Measurements from ENCODE around the gene FXR2. TPM values are rescaled to one million over a fixed set of nuclear protein-coding genes. Genes with fewer than 3 reads are reported as not detected.
"Not testable (repeated sequence)": the region's sequence is repeated elsewhere in the genome, so short reads cannot be mapped to it uniquely, and the experiment has no call there.

Gene FXR2
- total and polyA plus RNA-seq, 2 donors, result 26.2 to 38.5 TPM

- Histone ChIP-seq H3K36me3 (ENCODE audit: insufficient read depth) (no peaks in the 10 kb centered on the region), H3K4me3 (ENCODE audit: low read depth, low read length) (no peak overlapping the region), H3K4me1 (ENCODE audit: insufficient read depth) (no peaks in the 10 kb centered on the region), H3K27ac (ENCODE audit: low read depth) (no peak overlapping the region)
- no peak for DNase-seq (ENCODE audit: extremely low spot score)
- WGBS, result 93% methylated on average over 26 of the region's 26 CpGs
These were observed 26.1 kb upstream of the FXR2 start for GRCh38 chr17:7640783-7641182.

- H3K4me3 ChIP-seq (ENCODE audit: low read depth, low read length), result no peak overlapping the region
- H3K4me1 ChIP-seq (ENCODE audit: insufficient read depth), result no peaks in the 10 kb centered on the region
- WGBS, result 64% methylated on average over 5 of the region's 5 CpGs
- no peak overlapping the region for H3K27ac ChIP-seq (ENCODE audit: low read depth)
- no peaks in the 10 kb centered on the region for H3K36me3 ChIP-seq (ENCODE audit: insufficient read depth)
- DNase-seq (ENCODE audit: extremely low spot score), result no peak
These were observed 21.5 kb upstream of the FXR2 start for GRCh38 chr17:7636163-7636562.

- Histone ChIP-seq H3K4me1 (ENCODE audit: insufficient read depth) (no peaks in the 10 kb centered on the region), H3K27ac (ENCODE audit: low read depth) (no peak overlapping the region), H3K36me3 (ENCODE audit: insufficient read depth) (no peaks in the 10 kb centered on the region), H3K4me3 (ENCODE audit: low read depth, low read length) (no peak overlapping the region)
- DNase-seq (ENCODE audit: extremely low spot score), result peak; percentile 28
- 17% methylated on average over 5 of the region's 5 CpGs for WGBS
These were observed 19.7 kb upstream of the FXR2 start for GRCh38 chr17:7634384-7634783.

GRCh38 chr17:7633093-7633492 is 18.4 kb upstream of the FXR2 start:
- Histone ChIP-seq H3K4me3 (ENCODE audit: low read depth, low read length) (no peak overlapping the region), H3K4me1 (ENCODE audit: insufficient read depth) (no peaks in the 10 kb centered on the region), H3K36me3 (ENCODE audit: insufficient read depth) (no peaks in the 10 kb centered on the region), H3K27ac (ENCODE audit: low read depth) (no peak overlapping the region)
- DNase-seq (ENCODE audit: extremely low spot score), result no peak
- WGBS, result 84% methylated on average over 2 of the region's 2 CpGs

GRCh38 chr17:7632492-7632894 is 17.8 kb upstream of the FXR2 start:
- Histone ChIP-seq H3K27ac (ENCODE audit: low read depth) (no peak overlapping the region), H3K4me1 (ENCODE audit: insufficient read depth) (no peaks in the 10 kb centered on the region), H3K36me3 (ENCODE audit: insufficient read depth) (no peaks in the 10 kb centered on the region), H3K4me3 (ENCODE audit: low read depth, low read length) (no peak overlapping the region)
- DNase-seq (ENCODE audit: extremely low spot score), result no peak
- 45% methylated on average over 6 of the region's 6 CpGs for WGBS

GRCh38 chr17:7631398-7632380 is 17.0 kb upstream of the FXR2 start:
- H3K4me3 ChIP-seq (ENCODE audit: low read depth, low read length), result no peak overlapping the region
- H3K4me1 ChIP-seq (ENCODE audit: insufficient read depth), result no peaks in the 10 kb centered on the region
- 44% methylated on average over 11 of the region's 11 CpGs for WGBS
- H3K36me3 ChIP-seq (ENCODE audit: insufficient read depth), result no peaks in the 10 kb centered on the region
- DNase-seq (ENCODE audit: extremely low spot score), result no peak
- no peak overlapping the region for H3K27ac ChIP-seq (ENCODE audit: low read depth)

GRCh38 chr17:7629939-7630571 is 15.4 kb upstream of the FXR2 start, which contains the start of gene SHBG:
SHBG (plus strand) TSS chr17:7630135; CDS start chr17:7630173, 38 bp downstream.
- no peak for DNase-seq (ENCODE audit: extremely low spot score)
- H3K36me3 ChIP-seq (ENCODE audit: insufficient read depth), result no peaks in the 10 kb centered on the region
- 80% methylated on average over 13 of the region's 13 CpGs for WGBS
- H3K4me1 ChIP-seq (ENCODE audit: insufficient read depth), result no peaks in the 10 kb centered on the region
- no peak within 1 kb of the TSS for H3K27ac ChIP-seq (ENCODE audit: low read depth)
- no peak within 1 kb of the TSS for H3K4me3 ChIP-seq (ENCODE audit: low read depth, low read length)

- peak; percentile 91 for DNase-seq (ENCODE audit: extremely low spot score)
- peak within 1 kb of the TSS; percentile 70 for H3K4me3 ChIP-seq (ENCODE audit: low read depth, low read length)
- H3K4me1 ChIP-seq (ENCODE audit: insufficient read depth), result no peaks in the 10 kb centered on the region
- WGBS, result under 1% methylated on average over 54 of the region's 54 CpGs
- H3K36me3 ChIP-seq (ENCODE audit: insufficient read depth), result no peaks in the 10 kb centered on the region
- peak within 1 kb of the TSS; percentile 96 for H3K27ac ChIP-seq (ENCODE audit: low read depth)
These were observed 12.8 kb upstream of the FXR2 start, which contains the start of gene SAT2 for GRCh38 chr17:7627250-7628121. SAT2 (minus strand) TSS chr17:7627821; CDS start chr17:7627635, 186 bp downstream.

- 14% methylated on average over 6 of the region's 6 CpGs for WGBS
- no peak for DNase-seq (ENCODE audit: extremely low spot score)
- no peak overlapping the region for H3K27ac ChIP-seq (ENCODE audit: low read depth)
- no peaks in the 10 kb centered on the region for H3K36me3 ChIP-seq (ENCODE audit: insufficient read depth)
- no peaks in the 10 kb centered on the region for H3K4me1 ChIP-seq (ENCODE audit: insufficient read depth)
- H3K4me3 ChIP-seq (ENCODE audit: low read depth, low read length), result peak overlapping the region; percentile 70
These were observed 12.2 kb upstream of the FXR2 start for GRCh38 chr17:7626956-7627249.

GRCh38 chr17:7626307-7626706 is 11.6 kb upstream of the FXR2 start:
- no peaks in the 10 kb centered on the region for H3K36me3 ChIP-seq (ENCODE audit: insufficient read depth)
- no peak overlapping the region for H3K27ac ChIP-seq (ENCODE audit: low read depth)
- WGBS, result 90% methylated on average over 7 of the region's 7 CpGs
- DNase-seq (ENCODE audit: extremely low spot score), result no peak
- no peak overlapping the region for H3K4me3 ChIP-seq (ENCODE audit: low read depth, low read length)
- H3K4me1 ChIP-seq (ENCODE audit: insufficient read depth), result no peaks in the 10 kb centered on the region

- not testable (repeated sequence) for H3K4me1 ChIP-seq (ENCODE audit: insufficient read depth); H3K27ac ChIP-seq (ENCODE audit: low read depth); H3K4me3 ChIP-seq (ENCODE audit: low read depth, low read length); H3K36me3 ChIP-seq (ENCODE audit: insufficient read depth); DNase-seq (ENCODE audit: extremely low spot score)
- 94% methylated on average over 16 of the region's 16 CpGs for WGBS
These were observed 11.1 kb upstream of the FXR2 start for GRCh38 chr17:7625749-7626148.

- no peak for DNase-seq (ENCODE audit: extremely low spot score)
- no peaks in the 10 kb centered on the region for H3K4me1 ChIP-seq (ENCODE audit: insufficient read depth)
- H3K36me3 ChIP-seq (ENCODE audit: insufficient read depth), result no peaks in the 10 kb centered on the region
- H3K27ac ChIP-seq (ENCODE audit: low read depth), result no peak overlapping the region
- WGBS, result 84% methylated on average over 5 of the region's 5 CpGs
- H3K4me3 ChIP-seq (ENCODE audit: low read depth, low read length), result no peak overlapping the region
These were observed 9.0 kb upstream of the FXR2 start for GRCh38 chr17:7623661-7624060.

- no peak for DNase-seq (ENCODE audit: extremely low spot score)
- no peaks in the 10 kb centered on the region for H3K36me3 ChIP-seq (ENCODE audit: insufficient read depth)
- no peak overlapping the region for H3K27ac ChIP-seq (ENCODE audit: low read depth)
- 92% methylated on average over 8 of the region's 8 CpGs for WGBS
- H3K4me3 ChIP-seq (ENCODE audit: low read depth, low read length), result no peak overlapping the region
- no peaks in the 10 kb centered on the region for H3K4me1 ChIP-seq (ENCODE audit: insufficient read depth)
These were observed 6.1 kb upstream of the FXR2 start for GRCh38 chr17:7620835-7621234.
